Measurements from ENCODE around the gene FOXP1. TPM values are rescaled to one million over a fixed set of nuclear protein-coding genes. Genes with fewer than 3 reads are reported as not detected.

Gene FOXP1
- total and polyA plus RNA-seq, 12 donors: 7.6 to 42.7 (median 24.3) TPM

DNA sequence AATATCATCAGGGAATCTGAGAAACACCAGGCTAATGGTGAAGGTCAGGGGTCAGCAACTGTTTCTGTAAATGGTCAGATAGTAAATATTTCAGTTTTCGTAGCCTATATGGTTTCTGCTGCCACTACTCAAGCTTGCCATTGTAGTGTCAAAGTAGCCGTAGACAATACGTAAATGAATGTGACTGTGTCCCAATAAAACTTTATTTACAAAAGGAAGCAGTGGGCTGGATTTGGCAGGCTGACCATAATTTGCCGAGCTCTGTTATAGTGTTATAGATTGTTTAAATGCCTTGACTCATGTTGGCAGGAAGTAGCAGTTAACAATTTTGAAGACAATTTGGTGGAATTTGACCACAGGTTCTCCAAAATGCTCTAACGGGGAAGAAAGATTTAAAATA, 548.2 kb downstream of the FOXP1 start:
- 83 to 89% (median 86%) methylated on average over 5 of the region's 5 CpGs for WGBS, 4 donors
- intact Hi-C loops (cut with DNase I): no loop called here

DNA sequence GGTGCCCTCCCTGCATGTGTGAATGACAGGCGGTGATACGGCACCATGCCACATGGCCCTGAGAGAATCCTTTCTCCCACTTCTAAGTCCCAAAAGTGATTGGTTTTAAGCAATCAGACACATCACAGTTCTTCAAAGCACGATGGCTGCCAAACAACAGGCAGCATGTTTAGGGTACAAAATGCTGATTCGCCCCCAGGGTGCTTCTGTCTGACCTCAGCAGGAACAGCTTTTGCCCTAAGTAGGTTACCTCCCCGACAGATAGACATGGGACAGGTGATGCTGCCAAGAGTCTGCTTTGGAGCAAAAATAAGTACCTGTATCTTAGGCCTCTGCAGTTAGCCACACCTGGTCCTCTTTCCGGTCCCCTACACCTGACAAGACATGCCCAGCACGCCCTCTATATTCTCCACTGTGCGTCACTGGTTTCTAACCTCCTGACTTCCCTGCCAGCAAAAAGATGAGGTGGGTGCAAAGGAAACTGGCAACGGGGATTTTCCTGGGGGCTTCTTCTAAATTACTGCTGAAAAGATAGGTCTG, 549.8 kb downstream of the FOXP1 start:
- intact Hi-C loops (cut with DNase I): no loop called here
- DNase-seq: no peak
- Histone ChIP-seq H3K27ac (no peak overlapping the region), H3K4me1 (replicated peaks in 1 of 2) (no peaks in the 10 kb centered on the region), H3K4me3 (no peak overlapping the region), H3K36me3 (replicated peaks in 1 of 2) (no peaks in the 10 kb centered on the region), H3K9me3 (replicated peaks in 1 of 3) (no peaks in the 10 kb centered on the region), H3K27me3 (no peaks in the 10 kb centered on the region)
- TF ChIP-seq, protein P1, sequence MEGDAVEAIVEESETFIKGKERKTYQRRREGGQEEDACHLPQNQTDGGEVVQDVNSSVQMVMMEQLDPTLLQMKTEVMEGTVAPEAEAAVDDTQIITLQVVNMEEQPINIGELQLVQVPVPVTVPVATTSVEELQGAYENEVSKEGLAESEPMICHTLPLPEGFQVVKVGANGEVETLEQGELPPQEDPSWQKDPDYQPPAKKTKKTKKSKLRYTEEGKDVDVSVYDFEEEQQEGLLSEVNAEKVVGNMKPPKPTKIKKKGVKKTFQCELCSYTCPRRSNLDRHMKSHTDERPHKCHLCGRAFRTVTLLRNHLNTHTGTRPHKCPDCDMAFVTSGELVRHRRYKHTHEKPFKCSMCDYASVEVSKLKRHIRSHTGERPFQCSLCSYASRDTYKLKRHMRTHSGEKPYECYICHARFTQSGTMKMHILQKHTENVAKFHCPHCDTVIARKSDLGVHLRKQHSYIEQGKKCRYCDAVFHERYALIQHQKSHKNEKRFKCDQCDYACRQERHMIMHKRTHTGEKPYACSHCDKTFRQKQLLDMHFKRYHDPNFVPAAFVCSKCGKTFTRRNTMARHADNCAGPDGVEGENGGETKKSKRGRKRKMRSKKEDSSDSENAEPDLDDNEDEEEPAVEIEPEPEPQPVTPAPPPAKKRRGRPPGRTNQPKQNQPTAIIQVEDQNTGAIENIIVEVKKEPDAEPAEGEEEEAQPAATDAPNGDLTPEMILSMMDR (IDR thresholded peaks at IDR 0.05): no peak
- TF ChIP-seq POLR2A (IDR thresholded peaks at IDR 0.05): no peak
- 90 to 97% (median 96%) methylated on average over 8 to 9 of the region's 9 CpGs for WGBS, 4 donors

More for the DNA sequence above, 548.2 kb downstream of the FOXP1 start:
- H3K9me3 ChIP-seq (replicated peaks in 1 of 3): no peaks in the 10 kb centered on the region
- peaks cover 0 to 2% of the 10 kb centered on the region in 2 donors for H3K36me3 ChIP-seq (replicated peaks in 1 of 2)
- no peaks in the 10 kb centered on the region for H3K27me3 ChIP-seq
- no peak overlapping the region for H3K4me3 ChIP-seq
- no peak for DNase-seq
- no peak for TF ChIP-seq POLR2A (IDR thresholded peaks at IDR 0.05)
- TF ChIP-seq, protein P1 (IDR thresholded peaks at IDR 0.05): no peak
- H3K4me1 ChIP-seq (replicated peaks in 1 of 2): no peaks in the 10 kb centered on the region
- no peak overlapping the region for H3K27ac ChIP-seq

GRCh38 chr3:71031914-71032521, 551.5 kb downstream of the FOXP1 start:
- no peaks in the 10 kb centered on the region for H3K4me1 ChIP-seq (replicated peaks in 1 of 2)

DNA sequence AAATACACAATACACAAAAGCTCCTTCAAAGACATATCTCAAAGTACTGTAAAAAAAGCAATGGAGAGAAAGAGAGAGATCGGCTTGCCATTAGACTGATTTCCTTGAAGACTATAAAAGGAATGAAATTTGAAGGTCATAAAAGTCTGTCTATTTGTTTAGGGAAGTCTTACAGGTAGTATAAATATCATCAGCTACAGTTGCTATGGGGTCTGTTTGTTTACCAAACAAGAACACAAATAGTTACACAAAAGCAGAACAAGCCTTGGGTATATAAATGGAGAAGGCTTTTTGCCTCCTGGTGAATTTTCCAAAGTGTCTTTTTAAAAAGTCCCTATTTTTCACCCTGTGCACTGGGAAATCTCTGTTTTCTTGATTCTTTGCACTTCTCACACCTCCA, 552.3 kb downstream of the FOXP1 start:
- Histone ChIP-seq H3K4me1 (replicated peaks in 1 of 2) (no peaks in the 10 kb centered on the region), H3K4me3 (no peak overlapping the region), H3K27me3 (no peaks in the 10 kb centered on the region), H3K9me3 (replicated peaks in 1 of 3) (no peaks in the 10 kb centered on the region), H3K36me3 (replicated peaks in 1 of 2) (no peaks in the 10 kb centered on the region), H3K27ac (no peak overlapping the region)
- DNase-seq: no peak
- 87 to 96% (median 91%) methylated on average over 1 of the region's 1 CpG for WGBS, 4 donors
- TF ChIP-seq, protein P1 (IDR thresholded peaks at IDR 0.05): no peak
- TF ChIP-seq POLR2A (IDR thresholded peaks at IDR 0.05): no peak
- intact Hi-C loops (cut with DNase I): no loop called here

More at GRCh38 chr3:71031914-71032521, 551.5 kb downstream of the FOXP1 start:
- Histone ChIP-seq H3K27ac (no peak overlapping the region), H3K9me3 (replicated peaks in 1 of 3) (no peaks in the 10 kb centered on the region), H3K27me3 (no peaks in the 10 kb centered on the region), H3K36me3 (replicated peaks in 1 of 2) (no peaks in the 10 kb centered on the region), H3K4me3 (no peak overlapping the region)
- TF ChIP-seq, protein P1 (IDR thresholded peaks at IDR 0.05): no peak
- no peak for TF ChIP-seq POLR2A (IDR thresholded peaks at IDR 0.05)
- DNase-seq: no peak
- WGBS, 4 donors: 85 to 92% (median 90%) methylated on average over 13 of the region's 13 CpGs
- intact Hi-C loops (cut with DNase I): no loop called here

Data from adrenal gland (tissue), 12 donors.